ENCODE measurements around the gene PRPF8.

Gene PRPF8

DNA sequence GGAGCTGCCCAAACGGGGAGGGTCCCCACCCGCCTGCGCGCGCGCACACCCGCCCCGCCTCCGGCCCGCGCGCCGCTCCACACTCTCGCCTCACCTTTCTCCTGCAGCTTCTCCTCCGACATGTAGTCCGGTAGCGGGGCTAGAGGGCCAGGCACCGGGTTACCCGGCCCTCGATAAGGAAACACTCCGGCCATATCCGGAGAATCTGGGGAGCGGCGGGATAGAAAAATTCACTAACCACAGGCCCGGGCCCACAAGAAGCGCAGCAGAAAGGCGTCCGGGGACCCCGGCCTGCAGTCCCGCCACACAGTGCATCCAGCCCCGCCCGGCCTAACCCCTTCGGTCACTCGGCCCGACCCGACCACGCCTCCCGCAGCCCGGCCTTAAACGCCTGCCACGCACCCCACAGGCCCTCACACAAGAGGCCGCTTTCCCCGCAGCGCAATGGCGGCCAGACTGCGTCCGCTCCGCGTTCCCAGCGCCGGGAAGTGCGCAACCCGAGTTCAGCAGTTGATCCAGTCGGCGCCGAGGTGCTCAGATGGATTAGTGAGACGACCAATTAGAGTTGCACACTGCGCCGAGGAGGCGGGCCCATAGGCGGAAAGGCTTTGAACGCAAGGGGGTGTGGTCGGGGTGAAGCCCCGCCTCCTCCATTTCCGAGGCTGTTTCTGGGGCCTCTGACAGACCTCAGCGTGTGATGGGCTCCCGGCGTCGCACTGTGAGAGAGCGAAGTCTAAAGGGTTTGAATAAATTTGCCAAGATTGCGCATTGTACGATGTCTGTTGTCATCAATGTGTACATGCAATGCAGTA, at the start of gene PRPF8:
Gene PRPF8 (minus strand): TSS at position 490 of the 812 bp plus-strand sequence. CDS start 296 bp downstream, at position 194.
- DNase-seq (ENCODE audit: low read depth), result peak; percentile 95

DNA sequence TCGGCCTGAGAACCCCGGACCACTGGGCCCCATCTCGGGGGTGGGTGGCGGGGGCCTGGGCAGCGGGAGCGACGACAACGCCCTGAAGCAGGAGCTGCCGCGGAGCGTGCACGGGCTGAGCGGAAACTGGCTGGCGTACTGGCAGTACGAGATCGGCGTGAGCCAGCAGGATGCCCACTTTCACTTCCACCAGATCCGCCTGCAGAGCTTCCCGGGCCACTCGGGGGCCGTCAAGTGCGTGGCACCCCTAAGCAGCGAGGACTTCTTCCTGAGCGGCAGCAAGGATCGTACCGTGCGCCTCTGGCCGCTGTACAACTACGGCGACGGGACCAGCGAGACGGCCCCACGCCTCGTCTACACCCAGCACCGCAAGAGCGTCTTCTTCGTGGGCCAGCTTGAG, 49.1 kb upstream of the PRPF8 start:
- DNase-seq (ENCODE audit: low read depth), result no peak

DNA sequence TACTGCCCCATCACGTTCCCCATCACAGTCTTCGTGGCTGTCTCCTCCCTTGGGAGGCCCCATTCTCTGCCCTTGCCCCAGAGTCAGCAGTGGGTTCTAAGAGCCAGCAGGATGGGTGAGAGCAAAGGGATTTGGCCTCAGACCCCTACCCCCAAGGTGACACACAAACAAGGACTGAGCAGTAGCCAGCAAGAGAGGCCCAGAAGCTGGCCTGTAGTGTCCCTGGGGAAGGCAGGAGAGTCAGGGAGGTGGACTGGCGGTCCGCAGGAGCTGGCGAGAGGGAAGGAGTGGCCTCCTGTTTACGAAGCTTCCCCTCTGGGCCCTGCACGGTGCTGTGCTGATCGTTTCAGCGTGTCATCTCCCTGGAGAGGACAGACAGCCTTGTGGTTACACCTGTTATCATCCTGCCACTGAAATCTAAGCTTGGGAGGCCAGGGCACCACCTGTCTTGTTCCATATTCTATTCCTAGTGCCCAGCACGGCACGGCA, 48.2 kb upstream of the PRPF8 start:
- DNase-seq (ENCODE audit: low read depth), result no peak

DNA sequence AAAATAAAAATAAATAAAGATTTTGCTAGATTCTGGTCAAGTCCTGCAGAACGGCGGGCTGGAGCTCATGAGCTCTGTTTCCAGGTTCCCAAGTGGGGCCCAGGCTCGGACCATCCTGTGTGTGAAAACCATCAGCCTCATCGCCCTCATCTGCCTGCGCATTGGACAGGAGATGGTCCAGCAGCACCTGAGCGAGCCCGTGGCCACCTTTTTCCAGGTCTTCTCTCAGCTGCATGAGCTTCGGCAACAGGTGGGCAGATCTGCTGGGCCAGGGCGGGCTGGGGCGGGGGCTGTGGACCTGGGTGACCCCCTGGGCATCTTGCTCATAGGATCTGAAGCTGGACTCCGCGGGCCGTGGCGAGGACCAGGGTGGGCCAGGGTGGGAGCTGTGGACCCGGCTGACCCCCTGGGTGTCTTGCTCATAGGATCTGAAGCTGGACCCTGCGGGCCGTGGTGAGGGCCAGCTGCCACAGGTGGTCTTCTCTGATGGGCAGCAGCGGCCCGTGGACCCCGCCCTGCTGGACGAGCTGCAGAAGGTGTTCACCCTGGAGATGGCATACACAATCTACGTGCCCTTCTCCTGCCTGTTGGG, 47.7 kb upstream of the PRPF8 start:
- no peak for DNase-seq (ENCODE audit: low read depth)

DNA sequence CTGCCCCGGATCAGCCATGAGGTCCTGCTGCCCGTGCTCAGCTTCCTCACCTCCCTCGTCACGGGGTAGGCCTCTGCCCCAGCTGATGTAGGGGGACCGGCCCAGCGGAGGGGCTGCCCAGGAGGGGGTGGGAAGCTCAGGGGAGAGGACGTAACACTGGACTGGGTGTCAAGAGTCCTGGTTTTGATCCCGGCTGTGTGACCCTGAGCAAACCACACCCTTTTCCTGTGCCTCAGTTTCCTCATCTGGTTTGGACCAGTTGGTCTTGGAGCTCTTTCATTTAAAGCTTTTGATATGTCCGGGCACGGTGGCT, 46.5 kb upstream of the PRPF8 start:
- no peak for DNase-seq (ENCODE audit: low read depth)

DNA sequence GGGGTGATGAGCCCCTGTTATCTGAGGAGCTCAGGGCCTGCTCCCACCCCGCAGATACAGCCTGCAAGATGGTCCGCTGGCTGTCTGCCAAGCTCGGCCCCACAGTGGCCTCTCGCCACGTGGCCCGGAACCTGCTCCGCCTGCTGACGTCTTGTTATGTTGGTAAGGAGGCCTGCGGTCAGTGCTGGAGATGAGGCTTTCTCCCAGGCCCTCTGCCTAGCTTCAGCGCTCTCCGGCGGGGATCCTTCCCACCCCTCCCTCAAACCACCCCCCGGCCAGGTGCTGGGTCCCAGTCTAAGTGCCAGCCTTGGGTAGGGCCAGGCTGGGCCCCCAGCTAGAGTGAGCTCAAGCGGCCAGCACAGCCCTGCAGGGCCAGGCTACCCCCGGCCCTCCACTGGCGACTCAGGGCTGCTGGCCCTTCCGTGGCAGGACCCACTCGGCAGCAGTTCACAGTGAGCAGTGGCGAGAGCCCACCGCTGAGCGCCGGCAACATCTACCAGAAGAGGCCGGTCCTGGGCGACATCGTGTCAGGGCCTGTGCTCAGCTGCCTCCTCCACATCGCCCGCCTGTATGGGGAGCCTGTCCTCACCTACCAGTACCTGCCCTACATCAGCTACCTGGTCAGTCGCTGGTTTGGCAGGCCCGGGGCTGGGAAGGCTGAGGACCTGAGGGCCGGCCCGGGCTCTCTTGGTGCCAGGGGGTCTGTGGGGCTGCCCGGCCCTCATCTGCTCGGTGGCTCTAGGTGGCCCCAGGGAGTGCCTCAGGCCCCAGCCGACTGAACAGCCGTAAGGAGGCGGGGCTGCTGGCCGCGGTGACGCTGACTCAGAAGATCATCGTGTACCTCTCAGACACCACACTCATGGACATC, 45.9 kb upstream of the PRPF8 start:
- DNase-seq (ENCODE audit: low read depth), result peak; percentile 90

DNA sequence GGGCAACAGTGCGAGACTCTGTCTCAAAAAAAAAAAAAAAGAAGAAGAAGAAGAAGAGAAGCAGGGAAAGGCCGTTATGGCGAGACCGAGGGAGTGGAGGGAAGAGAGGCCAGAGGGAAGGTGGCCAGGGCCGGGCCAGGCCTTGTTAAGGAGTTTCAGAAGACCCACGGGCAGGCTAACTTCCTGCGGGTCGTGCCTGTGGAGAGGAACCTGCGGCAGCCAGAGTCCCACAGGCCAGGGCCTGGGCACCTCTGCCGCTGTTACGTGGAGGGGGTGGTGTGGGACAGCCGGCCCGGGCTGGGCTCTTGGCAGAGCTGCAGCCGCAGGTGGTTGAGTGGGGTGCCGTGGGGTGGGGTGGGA, 45.3 kb upstream of the PRPF8 start:
- no peak for DNase-seq (ENCODE audit: low read depth)

DNA sequence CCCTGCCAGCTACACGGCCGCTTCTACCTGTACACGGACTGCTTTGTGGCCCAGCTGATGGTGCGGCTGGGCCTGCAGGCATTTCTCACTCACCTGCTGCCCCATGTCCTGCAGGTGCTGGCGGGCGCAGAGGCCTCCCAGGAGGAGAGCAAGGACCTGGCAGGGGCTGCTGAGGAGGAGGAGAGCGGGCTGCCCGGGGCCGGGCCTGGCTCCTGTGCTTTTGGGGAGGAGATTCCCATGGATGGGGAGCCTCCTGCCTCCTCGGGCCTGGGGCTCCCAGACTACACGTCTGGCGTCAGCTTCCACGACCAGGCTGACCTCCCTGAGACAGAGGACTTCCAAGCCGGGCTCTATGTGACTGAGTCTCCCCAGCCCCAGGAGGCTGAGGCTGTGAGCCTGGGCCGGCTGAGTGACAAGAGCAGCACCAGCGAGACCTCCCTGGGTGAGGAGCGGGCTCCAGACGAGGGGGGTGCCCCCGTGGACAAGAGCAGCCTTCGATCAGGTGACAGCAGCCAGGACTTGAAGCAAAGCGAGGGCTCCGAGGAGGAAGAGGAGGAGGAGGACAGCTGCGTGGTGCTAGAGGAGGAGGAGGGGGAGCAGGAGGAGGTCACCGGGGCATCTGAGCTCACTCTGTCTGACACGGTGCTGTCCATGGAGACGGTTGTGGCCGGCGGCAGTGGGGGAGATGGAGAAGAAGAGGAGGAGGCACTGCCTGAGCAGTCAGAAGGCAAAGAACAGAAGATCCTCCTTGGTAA, 43.4 kb upstream of the PRPF8 start:
- DNase-seq (ENCODE audit: low read depth), result no peak

DNA sequence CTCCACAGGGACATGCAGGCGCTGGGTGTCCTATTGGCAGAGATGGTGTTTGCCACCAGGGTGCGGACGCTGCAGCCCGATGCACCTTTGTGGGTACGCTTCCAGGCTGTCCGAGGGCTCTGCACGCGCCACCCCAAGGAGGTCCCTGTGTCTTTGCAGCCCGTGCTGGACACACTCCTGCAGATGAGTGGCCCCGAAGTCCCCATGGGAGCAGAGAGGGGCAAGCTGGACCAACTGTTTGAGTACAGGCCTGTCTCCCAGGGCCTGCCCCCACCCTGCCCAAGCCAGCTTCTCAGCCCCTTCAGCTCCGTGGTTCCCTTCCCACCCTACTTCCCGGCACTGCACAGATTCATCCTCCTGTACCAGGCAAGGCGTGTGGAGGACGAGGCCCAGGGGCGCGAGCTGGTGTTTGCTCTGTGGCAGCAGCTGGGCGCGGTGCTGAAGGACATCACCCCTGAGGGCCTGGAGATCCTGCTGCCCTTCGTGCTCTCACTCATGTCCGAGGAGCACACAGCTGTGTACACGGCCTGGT, 42.7 kb upstream of the PRPF8 start:
- DNase-seq (ENCODE audit: low read depth), result no peak

DNA sequence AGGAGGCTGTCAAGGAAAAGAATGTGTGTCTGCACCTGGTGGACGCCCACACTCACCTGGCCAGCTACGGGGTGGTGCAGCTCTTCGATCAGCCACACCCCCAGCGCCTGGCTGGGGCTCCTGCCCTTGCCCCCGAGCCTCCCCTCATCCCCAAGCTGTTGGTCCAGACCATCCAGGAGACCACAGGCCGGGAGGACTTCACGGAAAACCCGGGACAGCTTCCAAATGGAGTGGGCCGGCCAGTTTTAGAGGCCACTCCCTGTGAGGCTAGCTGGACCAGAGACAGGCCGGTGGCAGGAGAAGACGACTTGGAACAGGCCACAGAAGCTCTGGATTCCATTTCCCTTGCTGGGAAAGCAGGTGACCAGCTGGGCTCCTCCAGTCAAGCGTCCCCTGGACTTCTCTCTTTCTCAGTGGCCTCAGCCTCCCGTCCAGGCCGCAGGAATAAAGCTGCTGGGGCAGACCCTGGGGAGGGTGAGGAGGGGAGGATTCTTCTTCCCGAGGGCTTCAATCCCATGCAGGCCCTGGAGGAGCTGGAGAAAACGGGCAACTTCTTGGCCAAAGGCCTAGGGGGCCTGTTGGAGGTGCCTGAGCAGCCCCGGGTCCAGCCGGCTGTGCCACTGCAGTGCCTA, 42.1 kb upstream of the PRPF8 start:
- no peak for DNase-seq (ENCODE audit: low read depth)

DNA sequence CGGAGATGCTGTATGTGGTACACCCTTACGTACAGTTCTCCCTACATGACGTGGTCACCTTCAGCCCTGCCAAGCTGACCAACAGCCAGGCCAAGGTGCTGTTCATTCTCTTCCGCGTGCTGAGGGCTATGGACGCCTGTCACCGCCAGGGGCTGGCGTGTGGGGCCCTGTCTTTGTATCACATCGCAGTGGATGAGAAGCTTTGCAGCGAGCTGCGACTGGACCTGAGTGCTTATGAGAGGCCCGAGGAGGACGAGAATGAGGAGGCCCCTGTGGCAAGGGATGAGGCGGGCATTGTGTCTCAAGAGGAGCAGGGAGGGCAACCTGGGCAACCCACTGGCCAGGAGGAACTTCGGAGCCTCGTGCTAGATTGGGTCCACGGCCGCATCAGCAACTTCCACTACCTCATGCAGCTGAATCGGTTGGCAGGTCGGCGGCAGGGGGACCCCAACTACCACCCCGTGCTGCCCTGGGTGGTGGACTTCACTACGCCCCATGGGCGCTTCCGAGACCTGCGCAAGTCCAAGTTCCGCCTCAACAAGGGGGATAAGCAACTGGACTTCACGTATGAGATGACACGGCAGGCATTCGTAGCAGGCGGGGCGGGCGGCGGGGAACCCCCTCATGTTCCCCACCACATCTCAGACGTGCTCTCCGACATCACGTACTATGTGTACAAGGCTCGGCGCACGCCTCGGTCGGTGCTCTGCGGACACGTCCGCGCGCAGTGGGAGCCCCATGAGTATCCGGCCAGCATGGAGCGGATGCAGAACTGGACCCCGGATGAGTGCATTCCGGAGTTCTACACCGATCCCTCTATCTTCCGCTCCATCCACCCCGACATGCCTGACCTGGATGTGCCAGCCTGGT, 41.2 kb upstream of the PRPF8 start:
- DNase-seq (ENCODE audit: low read depth), result no peak

DNA sequence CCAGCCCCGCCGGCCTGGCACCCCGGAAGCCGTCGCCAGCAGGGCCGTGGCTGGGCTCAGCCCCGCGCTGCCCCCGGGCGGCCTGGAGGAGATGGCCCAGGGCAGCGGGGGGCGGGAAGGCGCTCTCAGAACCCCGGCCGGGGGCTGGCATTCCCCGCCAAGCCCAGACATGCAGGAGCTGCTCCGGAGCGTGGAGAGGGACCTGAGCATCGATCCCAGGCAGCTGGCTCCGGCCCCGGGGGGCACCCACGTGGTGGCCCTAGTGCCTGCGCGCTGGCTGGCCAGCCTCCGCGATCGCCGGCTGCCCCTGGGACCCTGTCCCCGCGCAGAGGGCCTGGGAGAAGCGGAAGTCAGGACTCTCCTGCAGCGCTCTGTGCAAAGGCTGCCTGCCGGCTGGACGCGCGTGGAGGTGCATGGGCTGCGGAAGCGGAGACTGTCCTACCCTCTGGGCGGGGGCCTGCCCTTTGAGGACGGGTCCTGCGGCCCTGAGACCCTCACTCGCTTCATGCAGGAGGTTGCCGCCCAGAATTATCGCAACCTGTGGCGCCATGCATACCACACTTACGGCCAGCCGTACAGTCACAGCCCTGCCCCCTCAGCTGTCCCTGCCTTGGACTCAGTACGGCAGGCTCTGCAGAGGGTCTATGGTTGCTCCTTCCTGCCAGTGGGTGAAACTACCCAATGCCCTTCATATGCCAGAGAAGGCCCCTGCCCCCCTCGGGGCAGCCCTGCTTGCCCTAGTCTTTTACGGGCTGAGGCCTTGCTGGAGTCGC, 40.4 kb upstream of the PRPF8 start:
- no peak for DNase-seq (ENCODE audit: low read depth)

DNA sequence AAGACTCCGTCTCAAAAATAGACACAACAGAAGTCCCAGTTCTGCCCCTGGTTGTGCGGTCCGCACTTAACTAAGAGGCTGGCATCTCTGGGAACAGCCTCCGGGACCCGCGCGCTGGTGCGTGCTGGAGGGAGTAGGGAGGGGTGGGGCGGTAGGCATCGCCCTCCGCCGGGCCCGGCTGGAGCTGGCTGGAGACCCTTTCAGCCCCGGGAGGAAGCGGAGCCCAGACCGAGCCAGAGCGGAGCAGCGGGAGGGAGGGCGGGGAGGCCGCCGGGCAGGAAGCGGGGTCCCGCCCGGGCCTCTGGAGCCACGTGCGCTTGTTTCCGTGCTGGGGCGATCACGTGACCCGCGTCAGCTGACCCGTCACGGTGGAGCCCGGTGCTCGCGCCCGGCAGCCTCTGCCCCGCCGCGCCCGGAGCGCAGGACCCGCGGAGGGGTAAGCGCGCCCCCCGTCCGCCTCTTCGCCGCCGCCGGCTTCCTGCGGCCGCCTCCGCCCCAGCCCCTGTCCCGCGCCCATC, 39.7 kb upstream of the PRPF8 start, which contains the start of gene WDR81:
Gene WDR81 (plus strand): TSS at position 354 of the 518 bp plus-strand sequence. CDS start 256 bp downstream, outside the sequence.
- peak; percentile 83 for DNase-seq (ENCODE audit: low read depth)

DNA sequence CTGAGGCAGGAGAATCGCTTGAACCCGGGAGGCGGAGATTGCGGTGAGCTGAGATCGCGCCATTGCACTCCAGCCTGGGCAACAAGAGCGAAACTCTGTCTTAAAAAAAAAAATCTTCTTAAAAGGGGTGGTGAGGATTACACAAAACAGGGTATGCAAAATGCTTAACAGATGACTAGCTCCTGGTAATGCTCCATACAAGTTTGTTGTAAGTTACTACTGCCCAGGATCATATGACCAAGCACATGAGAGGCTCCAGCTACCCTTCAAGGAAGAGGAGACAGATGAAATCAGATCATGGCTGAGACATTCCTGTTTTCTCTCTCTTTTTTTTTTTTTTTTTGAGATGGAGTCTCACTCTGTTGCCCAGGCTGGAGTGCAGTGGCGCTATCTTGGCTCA, 37.4 kb upstream of the PRPF8 start:
- peak; percentile 94 for DNase-seq (ENCODE audit: low read depth)

DNA sequence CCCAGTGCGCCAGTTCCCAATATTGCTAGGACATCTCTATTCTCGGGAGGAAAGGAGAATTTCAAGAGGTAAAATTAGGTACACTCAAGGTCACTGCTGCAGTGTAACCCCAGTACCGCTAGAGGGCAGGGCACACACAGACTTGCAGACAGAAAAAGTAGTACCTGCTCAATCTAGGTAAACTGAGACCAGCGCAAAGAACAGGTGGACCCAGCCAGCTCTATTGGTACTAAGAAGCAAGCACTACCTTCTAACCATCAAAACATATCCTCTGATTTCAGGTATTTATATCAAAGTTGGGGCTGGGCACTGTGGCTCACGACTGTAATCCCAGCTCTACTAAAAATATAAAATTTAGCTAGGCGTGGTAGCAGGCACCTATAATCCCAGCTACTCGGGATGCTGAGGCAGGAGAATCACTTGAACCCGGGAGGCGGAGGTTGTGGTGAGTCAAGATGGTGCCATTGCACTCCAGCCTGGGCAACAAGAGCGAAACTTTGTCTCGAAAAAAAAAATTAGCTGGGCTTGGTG, 36.3 kb upstream of the PRPF8 start:
- DNase-seq (ENCODE audit: low read depth), result peak; percentile 38

DNA sequence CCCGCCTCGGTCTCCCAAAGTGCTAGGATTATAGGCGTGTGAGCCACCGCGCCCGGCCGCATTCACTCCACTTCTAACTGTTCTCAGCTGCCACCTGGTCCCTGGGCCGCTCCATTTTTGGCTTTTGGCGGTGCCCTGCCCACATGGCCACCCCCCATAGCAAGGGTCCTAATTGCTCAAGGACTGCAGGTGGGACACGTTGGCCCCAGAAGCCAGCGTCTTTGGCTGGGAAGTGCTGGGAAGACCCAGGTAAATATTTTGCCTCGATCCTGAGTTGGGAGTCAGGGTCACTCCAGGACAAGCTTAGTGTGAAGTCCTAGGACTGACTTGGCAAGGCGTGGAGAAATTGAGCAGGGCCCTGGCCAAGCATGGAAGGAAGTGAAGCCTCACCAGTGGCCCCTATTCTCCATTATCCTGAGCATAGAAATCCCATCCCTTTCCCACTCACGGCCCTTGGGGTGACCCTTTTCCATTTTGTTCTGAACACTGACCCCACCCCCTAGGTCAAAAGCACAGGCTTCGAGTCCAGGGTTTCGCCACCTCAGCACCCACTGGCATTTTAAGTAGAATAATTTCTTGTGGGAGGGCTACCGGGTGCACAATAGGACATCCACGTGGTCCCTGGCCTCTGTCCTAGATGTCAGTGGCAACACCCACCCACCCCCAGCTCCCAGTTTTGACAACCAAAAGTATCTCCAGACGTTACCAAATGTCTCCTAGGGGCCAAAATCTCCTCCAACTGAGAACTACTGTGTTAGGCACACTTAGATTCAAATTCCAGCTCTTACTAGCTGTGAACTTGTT, 33.9 kb upstream of the PRPF8 start:
- DNase-seq (ENCODE audit: low read depth), result no peak

DNA sequence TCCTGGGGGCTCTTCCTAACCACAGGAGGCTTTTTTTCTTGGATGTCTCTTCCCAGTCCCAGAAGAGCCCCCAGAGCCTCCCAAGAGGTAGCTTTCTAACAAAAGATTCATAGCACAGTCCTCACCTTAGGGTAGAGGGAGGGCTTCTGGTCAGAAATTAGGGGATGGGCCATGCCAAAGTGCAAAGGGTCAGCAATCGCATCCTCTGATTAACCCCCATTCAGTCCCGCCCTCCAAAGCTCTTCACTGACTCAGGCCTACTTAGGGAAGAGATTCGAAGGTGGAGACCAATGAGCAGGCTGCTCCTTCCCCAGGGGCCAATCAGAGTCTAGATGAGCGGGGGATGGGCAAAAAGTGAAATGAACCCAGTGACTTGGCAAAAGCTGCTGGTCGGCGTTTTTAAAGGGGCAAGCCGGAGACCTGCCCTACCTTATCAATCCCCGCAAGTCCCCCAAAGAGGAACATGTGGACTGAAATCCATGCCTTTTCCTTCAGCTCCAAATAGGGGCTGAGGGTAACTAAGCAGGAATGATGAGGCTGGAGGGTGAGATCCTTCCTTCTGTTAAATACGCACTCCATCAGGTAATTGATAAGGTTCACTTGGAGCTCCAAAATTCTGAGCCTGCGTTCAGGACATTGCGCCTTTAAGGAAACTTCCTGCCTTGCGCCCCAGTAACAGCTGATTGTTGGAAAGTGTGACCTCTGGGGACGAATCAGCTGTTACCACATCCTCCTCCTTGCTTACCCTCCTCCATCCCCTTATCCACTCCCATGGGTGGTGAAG, 32.4 kb upstream of the PRPF8 start:
- peak; percentile 98 for DNase-seq (ENCODE audit: low read depth)
